HCT116 (cell line): Measurements from ENCODE around the gene PDGFD. TPM values are rescaled to one million over a fixed set of nuclear protein-coding genes. Genes with fewer than 3 reads are reported as not detected.

Source experiments
- ATAC-seq: fragments of 200-7000 bp; cut with Tn5 transposase; 2 replicates; pipeline ENCODE4 v1.9.1; 2020; ENCODE audit warnings: mild to moderate bottlenecking, moderate library complexity
- BruUV-seq: library from RNA; stranded (reverse); fragments of 400-500 nt; replicated peaks from 2 replicates; lab custom pipeline; 2021; lab: Mats Ljungman, UMichigan
- CTCF ChIA-PET: fragments of 300-600 bp; sonication (Branson Sonifier 250); formaldehyde crosslinking; loops from one replicate; lab custom pipeline; 2021; ENCODE audit warnings: antibody characterized with exemption; lab: Charles Lee
- POLR2A ChIA-PET: fragments of 300-600, 350-600 bp; sonication (Branson Sonifier 250); formaldehyde crosslinking; loops from one replicate; lab custom pipeline; 2021; ENCODE audit warnings: antibody characterized with exemption; lab: Charles Lee
- RAD21 ChIA-PET, 2 experiments: fragments of 300-600 bp; sonication (Branson Sonifier 250); formaldehyde crosslinking; loops; one replicate each; lab custom pipeline; 2023; ENCODE audit warnings: low total read pairs in 2 of 2; ENCODE audit not compliant: uncharacterized antibody in 2 of 2, unreplicated experiment in 2 of 2, low non-redundant PET in 1 of 2; lab: Charles Lee
- DNase-seq: peaks from one replicate; pipeline ENCODE4 v3.0.0-alpha.2; 2010; ENCODE audit warnings: low read depth, low spot score
- H2AFZ ChIP-seq: fragments of 200-600 bp; shearing (Covaris generic), sonication (generic); 2 replicates; pipeline ENCODE4 v1.6.1; 2017; ENCODE audit warnings: low read depth, mixed run types, mixed read lengths, antibody characterized with exemption, low read length; ENCODE audit not compliant: poor library complexity, severe bottlenecking
- H3K27ac ChIP-seq: 2 replicates; pipeline ENCODE4 v1.5.1; 2012; ENCODE audit warnings: low read depth, low read length
- H3K27me3 ChIP-seq: fragments of 200-600 bp; sonication (generic); 2 replicates; pipeline ENCODE4 v1.6.1; 2016; ENCODE audit warnings: mixed run types, low read length, mixed read lengths; ENCODE audit not compliant: insufficient read depth
- H3K36me3 ChIP-seq, 2 experiments: fragments of 200-500 bp in 1 of 2; fragments of 200-600 bp in 1 of 2; sonication (Bioruptor generic) in 1 of 2; sonication (generic) in 1 of 2; 2 replicates each; pipeline versions ENCODE4 v1.5.1 to v1.6.1; 2014 to 2016; ENCODE audit warnings: low read length in 2 of 2, inconsistent platforms in 1 of 2, mixed read lengths in 1 of 2, mixed run types in 1 of 2; ENCODE audit not compliant: insufficient read depth in 2 of 2, control insufficient read depth in 1 of 2
- H3K4me1 ChIP-seq, 2 experiments: fragments of 200-600 bp in 1 of 2; sonication (generic) in 1 of 2; 2 replicates each; pipeline versions ENCODE4 v1.5.1 to v1.6.1; 2012 to 2017; ENCODE audit warnings: low read length in 2 of 2, inconsistent platforms in 1 of 2, mild to moderate bottlenecking in 1 of 2, mixed read lengths in 1 of 2, mixed run types in 1 of 2, moderate library complexity in 1 of 2; ENCODE audit not compliant: insufficient read depth in 2 of 2, control insufficient read depth in 1 of 2
- H3K4me2 ChIP-seq: fragments of 200-600 bp; sonication (generic); 2 replicates; pipeline ENCODE4 v1.6.1; 2017; ENCODE audit warnings: mixed run types, low read length, mixed read lengths
- H3K4me3 ChIP-seq, 2 experiments: fragments of 200-600 bp in 1 of 2; sonication (generic) in 1 of 2; replicated peaks in 1 of 2; 2 replicates each; pipeline ENCODE4 v1.5.1; 2011 to 2016; ENCODE audit warnings: low read length in 2 of 2, control low read depth in 1 of 2, low read depth in 1 of 2, mild to moderate bottlenecking in 1 of 2, mixed read lengths in 1 of 2, mixed run types in 1 of 2
- H3K79me2 ChIP-seq: fragments of 200-600 bp; sonication (generic); 2 replicates; pipeline ENCODE4 v1.6.1; 2017; ENCODE audit warnings: mild to moderate bottlenecking, mixed run types, low read length, moderate library complexity, mixed read lengths; ENCODE audit not compliant: insufficient read depth
- H3K9ac ChIP-seq: fragments of 200-600 bp; sonication (generic); 2 replicates; pipeline ENCODE4 v1.6.1; 2016; ENCODE audit warnings: low read length, mixed read lengths
- H3K9me2 ChIP-seq: fragments of 200-600 bp; sonication (generic), shearing (Covaris generic); 2 replicates; pipeline ENCODE4 v1.6.1; 2017; ENCODE audit warnings: mixed run types, mild to moderate bottlenecking, moderate library complexity; ENCODE audit not compliant: insufficient read depth
- H3K9me3 ChIP-seq, 2 experiments: fragments of 200-500 bp in 1 of 2; fragments of 200-600 bp in 1 of 2; sonication (Bioruptor generic) in 1 of 2; sonication (generic) in 1 of 2; 2 replicates each; pipeline ENCODE4 v1.6.1; 2014 to 2017; ENCODE audit warnings: low read length in 2 of 2, mixed read lengths in 2 of 2, inconsistent platforms in 1 of 2, low read depth in 1 of 2, mild to moderate bottlenecking in 1 of 2, mixed run types in 1 of 2, moderate library complexity in 1 of 2; ENCODE audit not compliant: control insufficient read depth in 1 of 2, insufficient read depth in 1 of 2
- H4K20me1 ChIP-seq: fragments of 200-600 bp; sonication (generic), shearing (Covaris generic); 2 replicates; pipeline ENCODE4 v1.6.1; 2017; ENCODE audit warnings: mixed run types, mild to moderate bottlenecking, moderate library complexity; ENCODE audit not compliant: insufficient read depth
- CBX3 ChIP-seq: IDR thresholded peaks from 2 replicates; pipeline ENCODE4 v1.6.1; 2012; ENCODE audit warnings: low read depth
- CEBPB ChIP-seq: IDR thresholded peaks from 2 replicates; pipeline ENCODE4 v1.6.1; 2012; ENCODE audit warnings: low read depth
- EGR1 ChIP-seq: IDR thresholded peaks from 2 replicates; pipeline ENCODE4 v1.6.1; 2012; ENCODE audit warnings: low read depth
- ELF1 ChIP-seq: IDR thresholded peaks from 2 replicates; pipeline ENCODE4 v1.6.1; 2012; ENCODE audit warnings: low read depth, borderline replicate concordance
- EZH2 ChIP-seq: fragments of 200-600 bp; sonication (generic); IDR thresholded peaks from 2 replicates; pipeline ENCODE4 v1.6.1; 2017; ENCODE audit warnings: antibody characterized with exemption, mixed run types
- EZH2phosphoT487 ChIP-seq: fragments of 200-600 bp; IDR thresholded peaks from 2 replicates; pipeline ENCODE4 v1.6.1; 2018; ENCODE audit warnings: antibody characterized with exemption, borderline replicate concordance
- JUND ChIP-seq: IDR thresholded peaks from 2 replicates; pipeline ENCODE4 v1.6.1; 2012
- RAD21 ChIP-seq: IDR thresholded peaks from 2 replicates; pipeline ENCODE4 v1.6.1; 2012; ENCODE audit warnings: low read depth, mild to moderate bottlenecking
- SIN3A ChIP-seq: IDR thresholded peaks from 2 replicates; pipeline ENCODE4 v1.6.1; 2012; ENCODE audit warnings: low read depth
- SP1 ChIP-seq: IDR thresholded peaks from 2 replicates; pipeline ENCODE4 v1.6.1; 2012; ENCODE audit warnings: low read depth
- SRF ChIP-seq: IDR thresholded peaks from 2 replicates; pipeline ENCODE4 v1.6.1; 2012; ENCODE audit warnings: low read depth
- TCF7L2 ChIP-seq: IDR thresholded peaks from 2 replicates; pipeline ENCODE4 v1.7.0; 2011; ENCODE audit warnings: borderline replicate concordance, inconsistent platforms; ENCODE audit not compliant: insufficient read depth, insufficient read length; ENCODE audit errors: extremely low read depth
- YY1 ChIP-seq: IDR thresholded peaks from 2 replicates; pipeline ENCODE4 v1.6.1; 2011; ENCODE audit warnings: low read length, low read depth, moderate library complexity, mild to moderate bottlenecking; ENCODE audit not compliant: insufficient replicate concordance; ENCODE audit errors: extremely low read depth
- ZFX ChIP-seq: fragments of 450-650 bp; IDR thresholded peaks from 2 replicates; pipeline ENCODE4 v1.6.1; 2017
- intact Hi-C: fragments of 100-400 bp; cut with micrococcal nuclease; formaldehyde crosslinking; loops from 2 replicates; pipeline ENCODE4 v1.10.0; 2022
- total RNA-seq: library from RNA; stranded (reverse); gene quantifications from one replicate; pipeline ENCODE4 v1.2.1, GENCODE V29; 2021; ENCODE audit not compliant: unreplicated experiment
- TF ChIP-seq, protein P1 (sequence below): IDR thresholded peaks from 2 replicates; pipeline ENCODE4 v1.6.1; 2012
- TF ChIP-seq, protein P2 (sequence below): IDR thresholded peaks from 2 replicates; pipeline ENCODE4 v1.6.1; 2012; ENCODE audit warnings: low read depth
- TF ChIP-seq, protein P3 (sequence below): IDR thresholded peaks from 2 replicates; pipeline ENCODE4 v1.6.1; 2011; ENCODE audit warnings: mild to moderate bottlenecking, low read length, moderate library complexity; ENCODE audit not compliant: insufficient replicate concordance; ENCODE audit errors: extremely low read depth

PDGFD gene
- total RNA-seq, 1 experiment from 2014 or later, result 0.34 TPM

DNA sequence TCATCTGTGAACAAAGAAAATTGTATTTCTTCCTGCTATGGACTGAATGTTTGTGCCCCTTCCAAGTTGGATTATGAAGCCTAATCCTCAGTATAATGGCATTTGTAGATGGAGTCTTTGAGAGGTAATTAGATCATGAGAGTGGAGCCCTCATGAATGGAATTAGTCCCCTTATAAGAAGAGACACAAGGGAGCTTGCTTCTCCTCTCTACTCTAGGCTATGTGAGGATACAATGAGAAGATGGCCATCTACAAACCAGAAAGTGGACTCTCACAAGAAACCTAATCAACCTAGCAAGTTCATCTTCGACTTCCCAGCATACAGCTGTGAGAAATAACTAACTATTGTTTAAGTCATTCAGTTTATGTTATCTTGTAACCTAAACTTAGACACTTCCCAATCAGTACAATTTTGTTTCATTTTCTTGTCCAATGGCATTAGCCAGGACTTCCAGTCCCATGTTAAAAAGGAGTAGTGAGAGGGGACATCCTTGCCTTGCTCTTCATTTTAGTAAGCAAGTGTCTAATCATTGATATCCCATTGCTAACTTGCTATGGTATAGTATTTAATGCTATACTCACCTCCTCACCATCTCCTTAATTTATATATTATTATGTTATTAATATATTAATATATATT, 45.7 kb downstream of the PDGFD start:
- CTCF ChIA-PET, result no interaction called here
- no peaks in the 10 kb centered on the region for H3K79me2 ChIP-seq
- no peaks in the 10 kb centered on the region for H4K20me1 ChIP-seq
- no peak for DNase-seq
- H3K9ac ChIP-seq, result no peak overlapping the region
- POLR2A ChIA-PET, result no interaction called here
- no peaks in the 10 kb centered on the region for H3K4me1 ChIP-seq
- H3K27ac ChIP-seq, result no peak overlapping the region
- no TSS peak for BruUV-seq
- H3K4me2 ChIP-seq, result no peak overlapping the region
- no peaks in the 10 kb centered on the region for H3K9me2 ChIP-seq
- no peaks in the 10 kb centered on the region for H3K27me3 ChIP-seq
- no peak overlapping the region for H2AFZ ChIP-seq
- RAD21 ChIA-PET, result no interaction called here
- intact Hi-C loops, result no loop called here
- TF ChIP-seq YY1, result no peak
- ATAC-seq, result no peak
- H3K36me3 ChIP-seq, result no peaks in the 10 kb centered on the region
- no peaks in the 10 kb centered on the region for H3K9me3 ChIP-seq
- H3K4me3 ChIP-seq, result no peak overlapping the region

DNA sequence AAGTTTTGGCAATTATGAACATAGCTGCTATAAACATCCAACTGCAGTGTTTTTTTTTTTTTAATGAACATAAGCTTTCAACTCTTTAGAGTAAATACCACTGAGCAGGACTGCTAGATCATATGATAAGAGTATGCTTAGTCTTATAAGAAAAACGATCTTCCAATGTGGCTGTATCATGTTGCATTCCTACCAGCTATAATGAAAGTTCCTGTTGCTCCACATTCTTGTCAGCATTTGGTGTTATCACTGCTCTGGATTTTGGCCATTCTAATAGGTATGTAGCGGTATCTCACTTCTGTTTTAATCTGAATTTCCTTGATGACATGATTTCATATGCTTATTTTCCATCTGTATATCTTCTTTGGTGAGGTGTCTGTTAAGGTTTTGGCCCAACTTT, 50.4 kb downstream of the PDGFD start:
- intact Hi-C loops, result no loop called here
- Histone ChIP-seq H3K4me3 (no peak overlapping the region), H3K27ac (no peak overlapping the region), H3K36me3 (no peaks in the 10 kb centered on the region), H3K4me1 (no peaks in the 10 kb centered on the region), H3K4me2 (no peak overlapping the region), H3K9ac (no peak overlapping the region), H3K27me3 (no peaks in the 10 kb centered on the region), H2AFZ (no peak overlapping the region), H3K79me2 (no peaks in the 10 kb centered on the region), H3K9me3 (no peaks in the 10 kb centered on the region), H4K20me1 (no peaks in the 10 kb centered on the region), H3K9me2 (no peaks in the 10 kb centered on the region)
- RAD21 ChIA-PET, result no interaction called here
- no peak for TF ChIP-seq EZH2
- TF ChIP-seq TCF7L2, result no peak
- TF ChIP-seq SIN3A, result no peak
- no peak for TF ChIP-seq JUND
- no peak for TF ChIP-seq CBX3
- TF ChIP-seq SP1, result no peak
- TF ChIP-seq, protein P1, sequence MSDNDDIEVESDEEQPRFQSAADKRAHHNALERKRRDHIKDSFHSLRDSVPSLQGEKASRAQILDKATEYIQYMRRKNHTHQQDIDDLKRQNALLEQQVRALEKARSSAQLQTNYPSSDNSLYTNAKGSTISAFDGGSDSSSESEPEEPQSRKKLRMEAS, result no peak
- no peak for TF ChIP-seq ELF1
- no peak for TF ChIP-seq ZFX
- TF ChIP-seq SRF, result no peak
- no peak for TF ChIP-seq EZH2phosphoT487
- no peak for TF ChIP-seq CEBPB
- TF ChIP-seq RAD21, result no peak
- TF ChIP-seq, protein P2, sequence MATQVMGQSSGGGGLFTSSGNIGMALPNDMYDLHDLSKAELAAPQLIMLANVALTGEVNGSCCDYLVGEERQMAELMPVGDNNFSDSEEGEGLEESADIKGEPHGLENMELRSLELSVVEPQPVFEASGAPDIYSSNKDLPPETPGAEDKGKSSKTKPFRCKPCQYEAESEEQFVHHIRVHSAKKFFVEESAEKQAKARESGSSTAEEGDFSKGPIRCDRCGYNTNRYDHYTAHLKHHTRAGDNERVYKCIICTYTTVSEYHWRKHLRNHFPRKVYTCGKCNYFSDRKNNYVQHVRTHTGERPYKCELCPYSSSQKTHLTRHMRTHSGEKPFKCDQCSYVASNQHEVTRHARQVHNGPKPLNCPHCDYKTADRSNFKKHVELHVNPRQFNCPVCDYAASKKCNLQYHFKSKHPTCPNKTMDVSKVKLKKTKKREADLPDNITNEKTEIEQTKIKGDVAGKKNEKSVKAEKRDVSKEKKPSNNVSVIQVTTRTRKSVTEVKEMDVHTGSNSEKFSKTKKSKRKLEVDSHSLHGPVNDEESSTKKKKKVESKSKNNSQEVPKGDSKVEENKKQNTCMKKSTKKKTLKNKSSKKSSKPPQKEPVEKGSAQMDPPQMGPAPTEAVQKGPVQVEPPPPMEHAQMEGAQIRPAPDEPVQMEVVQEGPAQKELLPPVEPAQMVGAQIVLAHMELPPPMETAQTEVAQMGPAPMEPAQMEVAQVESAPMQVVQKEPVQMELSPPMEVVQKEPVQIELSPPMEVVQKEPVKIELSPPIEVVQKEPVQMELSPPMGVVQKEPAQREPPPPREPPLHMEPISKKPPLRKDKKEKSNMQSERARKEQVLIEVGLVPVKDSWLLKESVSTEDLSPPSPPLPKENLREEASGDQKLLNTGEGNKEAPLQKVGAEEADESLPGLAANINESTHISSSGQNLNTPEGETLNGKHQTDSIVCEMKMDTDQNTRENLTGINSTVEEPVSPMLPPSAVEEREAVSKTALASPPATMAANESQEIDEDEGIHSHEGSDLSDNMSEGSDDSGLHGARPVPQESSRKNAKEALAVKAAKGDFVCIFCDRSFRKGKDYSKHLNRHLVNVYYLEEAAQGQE, result no peak
- TF ChIP-seq, protein P3, sequence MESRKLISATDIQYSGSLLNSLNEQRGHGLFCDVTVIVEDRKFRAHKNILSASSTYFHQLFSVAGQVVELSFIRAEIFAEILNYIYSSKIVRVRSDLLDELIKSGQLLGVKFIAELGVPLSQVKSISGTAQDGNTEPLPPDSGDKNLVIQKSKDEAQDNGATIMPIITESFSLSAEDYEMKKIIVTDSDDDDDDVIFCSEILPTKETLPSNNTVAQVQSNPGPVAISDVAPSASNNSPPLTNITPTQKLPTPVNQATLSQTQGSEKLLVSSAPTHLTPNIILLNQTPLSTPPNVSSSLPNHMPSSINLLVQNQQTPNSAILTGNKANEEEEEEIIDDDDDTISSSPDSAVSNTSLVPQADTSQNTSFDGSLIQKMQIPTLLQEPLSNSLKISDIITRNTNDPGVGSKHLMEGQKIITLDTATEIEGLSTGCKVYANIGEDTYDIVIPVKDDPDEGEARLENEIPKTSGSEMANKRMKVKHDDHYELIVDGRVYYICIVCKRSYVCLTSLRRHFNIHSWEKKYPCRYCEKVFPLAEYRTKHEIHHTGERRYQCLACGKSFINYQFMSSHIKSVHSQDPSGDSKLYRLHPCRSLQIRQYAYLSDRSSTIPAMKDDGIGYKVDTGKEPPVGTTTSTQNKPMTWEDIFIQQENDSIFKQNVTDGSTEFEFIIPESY, result no peak
- TF ChIP-seq EGR1, result no peak
- ATAC-seq (no peak), DNase-seq (no peak)
- POLR2A ChIA-PET, result no interaction called here
- CTCF ChIA-PET, result interaction anchor here (0.7 kb wide), 1 partner anchor 168 kb away, joined by 3 read pairs; no protein-coding TSS in a partner anchor
- BruUV-seq, result no TSS peak
